ENCODE results near the gene DTNB.

The DTNB gene

GRCh38 chr2:25654801-25655200 is 18.6 kb downstream of the DTNB start:
- TF ChIP-seq, protein P1, sequence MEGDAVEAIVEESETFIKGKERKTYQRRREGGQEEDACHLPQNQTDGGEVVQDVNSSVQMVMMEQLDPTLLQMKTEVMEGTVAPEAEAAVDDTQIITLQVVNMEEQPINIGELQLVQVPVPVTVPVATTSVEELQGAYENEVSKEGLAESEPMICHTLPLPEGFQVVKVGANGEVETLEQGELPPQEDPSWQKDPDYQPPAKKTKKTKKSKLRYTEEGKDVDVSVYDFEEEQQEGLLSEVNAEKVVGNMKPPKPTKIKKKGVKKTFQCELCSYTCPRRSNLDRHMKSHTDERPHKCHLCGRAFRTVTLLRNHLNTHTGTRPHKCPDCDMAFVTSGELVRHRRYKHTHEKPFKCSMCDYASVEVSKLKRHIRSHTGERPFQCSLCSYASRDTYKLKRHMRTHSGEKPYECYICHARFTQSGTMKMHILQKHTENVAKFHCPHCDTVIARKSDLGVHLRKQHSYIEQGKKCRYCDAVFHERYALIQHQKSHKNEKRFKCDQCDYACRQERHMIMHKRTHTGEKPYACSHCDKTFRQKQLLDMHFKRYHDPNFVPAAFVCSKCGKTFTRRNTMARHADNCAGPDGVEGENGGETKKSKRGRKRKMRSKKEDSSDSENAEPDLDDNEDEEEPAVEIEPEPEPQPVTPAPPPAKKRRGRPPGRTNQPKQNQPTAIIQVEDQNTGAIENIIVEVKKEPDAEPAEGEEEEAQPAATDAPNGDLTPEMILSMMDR (IDR thresholded peaks at IDR 0.05; ENCODE audit: low read depth, low read length) = no peak
- no peak for DNase-seq (ENCODE audit: low read depth in 2 of 2)

GRCh38 chr2:25651782-25652455 is 21.5 kb downstream of the DTNB start:
- TF ChIP-seq, protein P1 (IDR thresholded peaks at IDR 0.05; ENCODE audit: low read depth, low read length) = no peak
- DNase-seq (ENCODE audit: low read depth in 2 of 2) = peak in 1 of 2 donors; percentile 23
- H3K4me3 ChIP-seq (replicated peaks in 1 of 2; ENCODE audit: low read depth in 2 of 2, low read length in 2 of 2) = no peak overlapping the region

More at GRCh38 chr2:25654801-25655200, 18.6 kb downstream of the DTNB start:
- no peak overlapping the region for H3K4me3 ChIP-seq (replicated peaks in 1 of 2; ENCODE audit: low read depth in 2 of 2, low read length in 2 of 2)

GRCh38 chr2:25651066-25651465 is 22.3 kb downstream of the DTNB start:
- DNase-seq (ENCODE audit: low read depth in 2 of 2) = peak; percentile 77 to 90

DNA sequence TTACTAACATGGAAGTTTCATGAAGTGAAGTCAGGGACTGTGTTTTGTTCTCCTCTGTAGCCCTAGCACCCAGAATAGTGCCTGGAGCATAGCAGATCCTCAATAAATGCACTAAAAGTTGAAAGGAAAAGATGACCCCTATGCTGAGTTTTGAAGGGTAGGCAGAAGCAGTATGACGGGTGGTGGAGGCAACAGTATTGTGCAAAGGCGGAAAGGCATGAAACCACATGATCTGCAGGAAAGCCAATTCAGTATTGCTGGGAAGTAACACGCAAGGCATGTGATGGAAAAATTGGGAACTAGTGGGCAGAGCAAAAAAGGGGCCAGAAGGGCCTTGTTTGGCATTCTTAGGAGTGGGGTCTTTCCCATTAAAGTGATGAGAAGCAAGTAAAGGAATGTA is 23.1 kb downstream of the DTNB start:
- TF ChIP-seq, protein P1 (IDR thresholded peaks at IDR 0.05; ENCODE audit: low read depth, low read length) = no peak
- no peak overlapping the region for H3K4me3 ChIP-seq (replicated peaks in 1 of 2; ENCODE audit: low read depth in 2 of 2, low read length in 2 of 2)
- no peak for DNase-seq (ENCODE audit: low read depth in 2 of 2)

More at GRCh38 chr2:25651066-25651465, 22.3 kb downstream of the DTNB start:
- H3K4me3 ChIP-seq (replicated peaks in 1 of 2; ENCODE audit: low read depth in 2 of 2, low read length in 2 of 2) = no peak overlapping the region
- TF ChIP-seq, protein P1 (IDR thresholded peaks at IDR 0.05; ENCODE audit: low read depth, low read length) = no peak

DNA sequence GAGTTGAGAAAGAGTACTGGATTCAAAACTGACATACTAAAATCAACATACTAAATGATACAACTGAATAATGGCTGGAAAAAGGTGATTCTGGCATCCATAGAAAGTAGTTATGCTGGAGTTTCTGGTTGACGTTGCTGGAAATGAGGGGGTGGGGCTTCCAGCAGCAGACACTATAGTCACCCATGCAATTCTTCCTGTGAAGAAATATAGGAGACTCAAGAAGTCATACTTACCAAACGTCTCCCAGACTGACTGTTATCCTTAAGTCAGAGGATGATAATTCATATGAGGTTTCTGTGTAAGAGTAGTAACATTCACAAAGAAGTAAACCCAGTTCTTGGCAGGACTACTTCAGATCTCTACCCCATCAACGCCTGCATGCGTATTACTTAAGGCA is 23.6 kb downstream of the DTNB start:
- TF ChIP-seq, protein P1 (IDR thresholded peaks at IDR 0.05; ENCODE audit: low read depth, low read length) = no peak
- no peak for DNase-seq (ENCODE audit: low read depth in 2 of 2)
- H3K4me3 ChIP-seq (replicated peaks in 1 of 2; ENCODE audit: low read depth in 2 of 2, low read length in 2 of 2) = no peak overlapping the region

GRCh38 chr2:25642298-25642697 is 31.1 kb downstream of the DTNB start:
- TF ChIP-seq, protein P1 (IDR thresholded peaks at IDR 0.05; ENCODE audit: low read depth, low read length) = no peak
- DNase-seq (ENCODE audit: low read depth in 2 of 2) = no peak
- no peak overlapping the region for H3K4me3 ChIP-seq (replicated peaks in 1 of 2; ENCODE audit: low read depth in 2 of 2, low read length in 2 of 2)

- no peak for DNase-seq (ENCODE audit: low read depth in 2 of 2)
These were observed 33.7 kb downstream of the DTNB start for GRCh38 chr2:25639696-25640095.

More at GRCh38 chr2:25639696-25640095, 33.7 kb downstream of the DTNB start:
- H3K4me3 ChIP-seq (replicated peaks in 1 of 2; ENCODE audit: low read depth in 2 of 2, low read length in 2 of 2) = no peak overlapping the region
- TF ChIP-seq, protein P1 (IDR thresholded peaks at IDR 0.05; ENCODE audit: low read depth, low read length) = no peak

Data from cardiac fibroblast (primary cell).